HFF-Myc (cell line): Measurements from ENCODE around the gene CLP1.

Source experiments
- DNase-seq: peaks from one replicate; pipeline ENCODE4 v3.0.0-alpha.2; 2011; ENCODE audit warnings: low read depth; ENCODE audit errors: extremely low read depth
- H3K4me3 ChIP-seq: replicated peaks from 2 replicates; pipeline ENCODE4 v1.5.1; 2011; ENCODE audit warnings: low read depth, mild to moderate bottlenecking, control low read depth, low read length
- CTCF ChIP-seq: IDR thresholded peaks from 2 replicates; pipeline ENCODE4 v1.5.1; 2012; ENCODE audit warnings: mild to moderate bottlenecking, low read depth, low read length, control low read depth; ENCODE audit errors: missing control alignments

CLP1 gene

DNA sequence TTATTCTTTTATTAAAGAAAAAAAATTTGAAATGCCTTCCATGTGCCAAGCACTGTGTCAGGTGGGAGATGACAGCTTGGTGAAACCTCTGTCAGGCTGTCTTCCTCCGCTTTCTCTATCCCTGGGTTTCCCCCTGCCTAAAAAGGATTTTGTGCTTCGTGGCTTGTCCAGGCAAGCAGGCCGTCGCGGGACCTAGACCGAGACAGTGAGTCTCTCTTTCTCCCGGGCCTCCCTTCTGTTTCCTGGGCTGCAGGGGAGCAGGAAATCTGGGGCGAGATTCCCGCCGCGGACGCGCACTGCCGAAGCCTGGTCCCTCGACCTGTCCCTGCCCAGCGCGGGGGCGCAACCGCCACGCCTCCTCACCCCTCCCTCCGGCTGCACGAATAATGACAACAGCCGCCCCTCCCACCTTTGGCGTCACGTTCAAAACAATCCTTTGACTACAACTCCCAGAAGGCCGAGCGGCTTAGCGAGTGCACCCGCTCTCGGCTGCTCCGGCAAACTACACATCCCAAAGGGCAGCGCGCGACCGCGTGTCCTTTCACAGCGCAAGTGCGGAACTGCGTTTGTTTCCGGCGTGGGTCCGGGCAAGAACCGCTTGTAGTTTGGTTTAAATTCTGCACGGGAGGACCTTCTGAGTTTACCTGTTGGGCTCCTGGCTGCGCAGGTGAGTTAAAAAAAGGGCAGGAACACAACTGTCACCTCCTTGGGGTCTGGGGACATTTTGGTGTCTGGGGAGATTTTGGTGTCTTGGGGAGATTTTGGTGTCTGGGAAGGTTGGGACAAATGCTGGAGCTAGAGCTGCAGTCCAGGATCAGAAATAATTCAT lies at the start of gene CLP1:
CLP1 (plus strand) TSS at position 569 of the 829 bp plus-strand sequence. CDS start 1,715 bp downstream, outside the sequence.
- peak; percentile 95 for DNase-seq
- no peak for TF ChIP-seq CTCF

DNA sequence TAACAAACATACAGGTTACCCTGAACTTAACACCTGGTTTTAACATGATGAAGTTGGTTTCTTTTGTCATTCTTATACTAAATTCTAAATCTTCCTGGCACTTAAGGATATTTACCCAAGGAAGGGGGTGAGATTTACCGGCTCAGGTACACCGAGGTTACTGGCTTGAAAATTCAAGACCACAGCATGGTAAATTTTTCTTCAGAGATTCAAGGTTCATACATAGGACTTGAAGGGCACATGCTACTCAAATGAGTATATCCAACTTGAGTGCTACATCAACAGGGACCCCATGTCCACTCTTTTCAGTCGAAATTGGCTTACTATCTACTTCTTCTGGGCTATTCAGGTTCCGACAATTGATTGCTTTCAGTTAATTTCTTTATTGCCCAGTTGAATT lies 47.4 kb upstream of the CLP1 start:
- TF ChIP-seq CTCF = no peak
- DNase-seq = no peak
- no peak overlapping the region for H3K4me3 ChIP-seq

More for the DNA sequence above, at the start of gene CLP1:
- peak within 1 kb of the TSS; percentile 69 for H3K4me3 ChIP-seq

GRCh38 chr11:57614234-57614772 lies 43.3 kb upstream of the CLP1 start:
- H3K4me3 ChIP-seq = no peak overlapping the region
- no peak for TF ChIP-seq CTCF
- no peak for DNase-seq

GRCh38 chr11:57615308-57615707 lies 42.3 kb upstream of the CLP1 start:
- H3K4me3 ChIP-seq = no peak overlapping the region
- no peak for TF ChIP-seq CTCF

DNA sequence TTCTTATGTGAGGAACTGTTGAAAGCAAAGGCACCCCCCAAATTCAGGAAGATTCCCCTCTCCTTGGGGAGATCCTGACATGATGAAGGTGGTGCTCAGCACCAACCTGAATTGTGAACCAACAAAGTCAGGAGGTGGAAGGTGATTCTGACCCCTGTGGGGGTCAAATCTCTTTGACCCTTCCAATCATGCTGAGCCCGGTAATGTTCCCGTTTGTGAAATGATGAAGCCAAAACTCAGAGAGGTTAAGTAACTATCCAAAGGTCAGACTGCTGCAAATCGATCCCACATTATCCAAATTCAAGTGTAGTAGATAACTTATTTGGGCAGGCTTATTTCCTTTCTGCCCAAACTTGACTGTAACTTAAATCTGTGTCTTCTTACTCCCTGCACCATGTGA lies 41.0 kb upstream of the CLP1 start:
- no peak for TF ChIP-seq CTCF
- H3K4me3 ChIP-seq = no peak overlapping the region
- DNase-seq = no peak

More at GRCh38 chr11:57615308-57615707, 42.3 kb upstream of the CLP1 start:
- DNase-seq = no peak

DNA sequence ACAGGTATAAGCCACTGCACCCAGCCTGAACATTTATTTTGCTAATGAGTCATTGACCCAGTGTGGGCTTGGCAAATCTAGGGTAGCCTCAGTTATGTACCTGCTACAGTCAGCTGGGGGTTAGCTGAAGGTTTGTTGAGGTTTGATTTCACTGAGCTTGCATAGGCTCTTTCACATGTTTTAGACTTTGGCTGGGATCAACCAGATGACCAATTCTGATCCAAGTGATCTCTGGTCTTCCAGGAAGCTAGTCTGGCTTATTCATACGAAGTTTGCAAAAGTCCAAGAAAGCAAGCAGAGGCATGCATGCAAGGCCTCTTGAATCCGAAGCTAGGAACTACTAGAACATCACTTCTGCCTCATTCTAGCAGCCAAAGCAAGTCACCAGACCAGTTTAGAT lies 39.1 kb upstream of the CLP1 start:
- no peak for TF ChIP-seq CTCF
- no peak overlapping the region for H3K4me3 ChIP-seq
- DNase-seq = no peak
